Neural cell (in vitro differentiated cells): ENCODE results near the gene RNF8.
"Not testable (repeated sequence)": the region's sequence is repeated elsewhere in the genome, so short reads cannot be mapped to it uniquely, and the experiment has no call there.

Source experiments
- CTCF ChIP-seq: fragments of 450-650 bp; IDR thresholded peaks from 2 replicates; pipeline ENCODE4 v1.5.1; 2014; ENCODE audit warnings: antibody characterized with exemption, mild to moderate bottlenecking, moderate library complexity; ENCODE audit not compliant: poor library complexity, severe bottlenecking
- EP300 ChIP-seq: fragments of 450-650 bp; conservative IDR thresholded peaks from 2 replicates; pipeline ENCODE4 v1.6.1; 2014; ENCODE audit warnings: antibody characterized with exemption, mild to moderate bottlenecking, moderate library complexity; ENCODE audit not compliant: poor library complexity, severe bottlenecking
- EZH2 ChIP-seq: fragments of 200-600, 300-800 bp; shearing (Covaris generic), sonication (generic); IDR thresholded peaks from 2 replicates; pipeline ENCODE4 v1.6.1; 2014; ENCODE audit warnings: antibody characterized with exemption, low read length, borderline replicate concordance, mild to moderate bottlenecking; ENCODE audit not compliant: insufficient read depth, poor library complexity, severe bottlenecking
- MXI1 ChIP-seq: fragments of 450-650 bp; conservative IDR thresholded peaks from 2 replicates; pipeline ENCODE4 v1.6.1; 2014; ENCODE audit warnings: antibody characterized with exemption, mild to moderate bottlenecking; ENCODE audit not compliant: poor library complexity, severe bottlenecking
- POLR2AphosphoS5 ChIP-seq: IDR thresholded peaks from 2 replicates; pipeline ENCODE4 v1.6.1; 2012
- TAF1 ChIP-seq: IDR thresholded peaks from 2 replicates; pipeline ENCODE4 v1.6.1; 2012; ENCODE audit warnings: low read depth

DNA sequence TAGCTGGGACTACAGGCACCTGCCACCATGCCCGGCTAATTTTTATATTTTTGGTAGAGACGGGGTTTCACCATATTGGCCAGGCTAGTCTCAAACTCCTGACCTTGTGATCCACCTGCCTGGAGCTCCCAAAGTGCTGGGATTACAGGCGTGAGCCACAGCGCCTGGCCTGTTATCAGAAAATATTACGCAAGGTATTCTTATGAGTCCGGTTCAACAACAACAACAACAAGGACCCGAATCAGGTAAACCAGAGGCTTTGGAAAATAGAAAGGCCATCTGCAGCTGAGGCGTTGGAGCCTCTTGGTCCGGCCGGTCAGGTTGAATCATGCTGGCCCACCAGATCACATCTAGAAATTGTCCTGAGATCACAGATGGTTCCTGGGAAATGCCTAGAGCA, 46.3 kb upstream of the RNF8 start:
- not testable (repeated sequence) for TF ChIP-seq EZH2, CTCF, TAF1, POLR2AphosphoS5, EP300, MXI1
